CD8-positive, alpha-beta memory T cell (primary cell): ENCODE data around the gene AK2. TPM values are rescaled to one million over a fixed set of nuclear protein-coding genes. Genes with fewer than 3 reads are reported as not detected.
"Not testable (repeated sequence)": the region's sequence is repeated elsewhere in the genome, so short reads cannot be mapped to it uniquely, and the experiment has no call there.

Experiments
- CTCF ChIA-PET: fragments of 350-600 bp; sonication (Branson Sonifier 250); formaldehyde crosslinking; loops from one replicate; lab custom pipeline; 2021; ENCODE audit warnings: antibody characterized with exemption; lab: Charles Lee
- POLR2A ChIA-PET: fragments of 350-600 bp; sonication (Branson Sonifier 250); formaldehyde crosslinking; loops from one replicate; lab custom pipeline; 2021; ENCODE audit warnings: antibody characterized with exemption; lab: Charles Lee
- DNase-seq, 5 donors: peaks; one replicate each; pipeline versions ENCODE4 v3.0.0 to v3.0.0-alpha.2; 2020 to 2022; ENCODE audit warnings: mixed read lengths in 1 of 5
- H3K27ac ChIP-seq: one replicate; pipeline ENCODE4 v1.7.0; 2013; ENCODE audit warnings: low read depth, mild to moderate bottlenecking, low read length, moderate library complexity
- H3K27me3 ChIP-seq: 2 replicates; pipeline ENCODE4 v1.7.0; 2013; ENCODE audit warnings: low read length, mild to moderate bottlenecking; ENCODE audit not compliant: insufficient read depth, poor library complexity, severe bottlenecking
- H3K36me3 ChIP-seq: 2 replicates; pipeline ENCODE4 v1.7.0; 2013; ENCODE audit warnings: mild to moderate bottlenecking, low read length, moderate library complexity; ENCODE audit not compliant: insufficient read depth
- H3K4me1 ChIP-seq: 2 replicates; pipeline ENCODE4 v1.7.0; 2013; ENCODE audit warnings: mild to moderate bottlenecking, low read length, moderate library complexity; ENCODE audit not compliant: insufficient read depth
- H3K4me3 ChIP-seq: 2 replicates; pipeline ENCODE4 v1.7.0; 2013; ENCODE audit warnings: mild to moderate bottlenecking, low read length
- H3K9me3 ChIP-seq: 2 replicates; pipeline ENCODE4 v1.7.0; 2013; ENCODE audit warnings: mild to moderate bottlenecking, low read length
- H3K27ac Mint-ChIP-seq, 8 donors: one replicate each; pipeline ENCODE4 v1.8.0; 2020 to 2021; ENCODE audit warnings: mixed read lengths in 8 of 8, mild to moderate bottlenecking in 6 of 8, inconsistent platforms in 3 of 8, moderate library complexity in 3 of 8
- H3K27me3 Mint-ChIP-seq, 2 donors: one replicate each; pipeline ENCODE4 v1.8.0; 2020 to 2021; ENCODE audit warnings: mixed read lengths in 2 of 2, mild to moderate bottlenecking in 1 of 2, moderate library complexity in 1 of 2
- H3K36me3 Mint-ChIP-seq, 3 donors: one replicate each; pipeline ENCODE4 v1.8.0; 2020 to 2021; ENCODE audit warnings: mixed read lengths in 3 of 3, inconsistent platforms in 1 of 3, mild to moderate bottlenecking in 1 of 3
- H3K4me1 Mint-ChIP-seq, 3 donors: one replicate each; pipeline ENCODE4 v1.8.0; 2020 to 2021; ENCODE audit warnings: mixed read lengths in 3 of 3, inconsistent platforms in 1 of 3, mild to moderate bottlenecking in 1 of 3
- H3K4me3 Mint-ChIP-seq, 7 donors: one replicate each; pipeline ENCODE4 v1.8.0; 2020 to 2021; ENCODE audit warnings: mixed read lengths in 7 of 7, mild to moderate bottlenecking in 6 of 7, moderate library complexity in 4 of 7, inconsistent platforms in 2 of 7
- H3K9me3 Mint-ChIP-seq, 5 donors: one replicate each; pipeline ENCODE4 v1.8.0; 2020 to 2022; ENCODE audit warnings: mixed read lengths in 5 of 5, mild to moderate bottlenecking in 3 of 5, moderate library complexity in 2 of 5, inconsistent platforms in 1 of 5
- polyA plus RNA-seq: library from polyadenylated mRNA; unstranded; fragments of 300-500 nt; fragmentation: Illumina TruSeq; gene quantifications from one replicate; pipeline ENCODE4 v1.2.3, GENCODE V29; 2021
- total RNA-seq, 2 experiments: library from RNA; stranded (reverse); gene quantifications; one replicate each; pipeline ENCODE4 v1.2.3, GENCODE V29; 2021

The AK2 gene
- total and polyA plus RNA-seq, 3 experiments from 2014 or later = 110 to 305 (median 288) TPM

- Mint-ChIP-seq H3K36me3 (peaks cover 0 to 3% (median 0%) of the 10 kb centered on the region in 3 donors), H3K9me3 (no peaks in the 10 kb centered on the region), H3K27me3 (no peaks in the 10 kb centered on the region), H3K4me1 (peaks cover 7 to 23% (median 13%) of the 10 kb centered on the region in 3 donors), H3K4me3 (no peak overlapping the region), H3K27ac (no peak overlapping the region)
- peaks cover 7% of the 10 kb centered on the region for H3K4me1 ChIP-seq
- H3K27me3 ChIP-seq = no peaks in the 10 kb centered on the region
- ChIA-PET POLR2A (no interaction called here), CTCF (no interaction called here)
- no peaks in the 10 kb centered on the region for H3K36me3 ChIP-seq
- no peak for DNase-seq
- H3K4me3 ChIP-seq = no peak overlapping the region
- no peaks in the 10 kb centered on the region for H3K9me3 ChIP-seq
- no peak overlapping the region for H3K27ac ChIP-seq
Observed at GRCh38 chr1:33001282-33001681, 35.4 kb downstream of the AK2 start.

- H3K27ac ChIP-seq = no peak overlapping the region
- H3K9me3 ChIP-seq = no peaks in the 10 kb centered on the region
- Mint-ChIP-seq H3K36me3 (peaks cover 0 to 2% (median 0%) of the 10 kb centered on the region in 3 donors), H3K4me3 (no peak overlapping the region), H3K4me1 (peaks cover 7 to 23% (median 13%) of the 10 kb centered on the region in 3 donors), H3K27me3 (no peaks in the 10 kb centered on the region), H3K27ac (peak overlapping the region in 3 of 8 donors; percentile 18 to 21 (median 20)), H3K9me3 (no peaks in the 10 kb centered on the region)
- no peak for DNase-seq
- H3K27me3 ChIP-seq = no peaks in the 10 kb centered on the region
- CTCF ChIA-PET = no interaction called here
- H3K4me3 ChIP-seq = no peak overlapping the region
- peaks cover 7% of the 10 kb centered on the region for H3K4me1 ChIP-seq
- POLR2A ChIA-PET = no interaction called here
- H3K36me3 ChIP-seq = no peaks in the 10 kb centered on the region
Observed at GRCh38 chr1:33000427-33001026, 36.2 kb downstream of the AK2 start.

DNA sequence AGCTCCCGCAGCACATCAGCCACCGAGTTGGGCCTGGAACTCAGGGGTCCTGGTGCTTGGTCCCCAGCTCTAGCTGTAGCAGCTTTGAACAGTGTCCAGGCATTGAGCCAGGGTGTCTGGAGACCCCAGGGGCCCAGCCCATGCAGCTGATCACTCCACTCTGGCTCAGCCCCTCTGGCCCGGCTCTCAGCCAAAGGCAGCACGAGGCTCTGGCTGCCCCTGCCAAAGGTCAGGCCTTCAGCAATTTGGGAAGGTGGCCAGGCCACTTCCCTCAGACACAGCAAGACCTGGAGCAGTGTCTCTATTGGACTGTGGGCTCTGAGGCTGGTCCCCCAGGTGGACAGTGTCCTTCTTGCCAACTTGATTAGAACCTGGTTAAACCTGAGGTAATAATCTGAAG lies 37.7 kb downstream of the AK2 start:
- H3K4me3 ChIP-seq = no peak overlapping the region
- Mint-ChIP-seq H3K27ac (no peak overlapping the region), H3K27me3 (no peaks in the 10 kb centered on the region), H3K4me3 (no peak overlapping the region), H3K4me1 (peaks cover 7 to 23% (median 13%) of the 10 kb centered on the region in 3 donors), H3K9me3 (no peaks in the 10 kb centered on the region), H3K36me3 (no peaks in the 10 kb centered on the region)
- H3K4me1 ChIP-seq = peaks cover 7% of the 10 kb centered on the region
- H3K27ac ChIP-seq = no peak overlapping the region
- no peaks in the 10 kb centered on the region for H3K9me3 ChIP-seq
- no peak for DNase-seq
- no peaks in the 10 kb centered on the region for H3K27me3 ChIP-seq
- H3K36me3 ChIP-seq = no peaks in the 10 kb centered on the region
- ChIA-PET POLR2A (interaction anchor here (0.7 kb wide), 1 partner anchor 80 kb away, joined by 4 read pairs; no protein-coding TSS in a partner anchor), CTCF (interaction anchor here (1.5 kb wide), 1 partner anchor 10 kb away, joined by 3 read pairs; no protein-coding TSS in a partner anchor)

GRCh38 chr1:32998064-32998463 lies 38.6 kb downstream of the AK2 start:
- no peaks in the 10 kb centered on the region for H3K9me3 Mint-ChIP-seq
- no peaks in the 10 kb centered on the region for H3K36me3 Mint-ChIP-seq
- no peaks in the 10 kb centered on the region for H3K9me3 ChIP-seq
- no peak overlapping the region for H3K4me3 Mint-ChIP-seq
- H3K4me1 ChIP-seq = peaks cover 7% of the 10 kb centered on the region
- H3K36me3 ChIP-seq = no peaks in the 10 kb centered on the region
- no peaks in the 10 kb centered on the region for H3K27me3 Mint-ChIP-seq
- CTCF ChIA-PET = interaction anchor here (1.5 kb wide), 1 partner anchor 11 kb away, joined by 3 read pairs; no protein-coding TSS in a partner anchor
- H3K27ac ChIP-seq = no peak overlapping the region
- peak overlapping the region in 6 of 8 donors; percentile 22 to 95 (median 66) for H3K27ac Mint-ChIP-seq
- POLR2A ChIA-PET = interaction anchor here (0.7 kb wide), 1 partner anchor 81 kb away, joined by 4 read pairs; no protein-coding TSS in a partner anchor
- H3K4me1 Mint-ChIP-seq = peaks cover 7 to 23% (median 13%) of the 10 kb centered on the region in 3 donors
- no peak overlapping the region for H3K4me3 ChIP-seq
- DNase-seq = no peak
- no peaks in the 10 kb centered on the region for H3K27me3 ChIP-seq

- Mint-ChIP-seq H3K36me3 (no peaks in the 10 kb centered on the region), H3K27me3 (no peaks in the 10 kb centered on the region), H3K4me1 (peaks cover 9 to 25% (median 19%) of the 10 kb centered on the region in 3 donors), H3K4me3 (no peak overlapping the region), H3K9me3 (no peaks in the 10 kb centered on the region), H3K27ac (peak overlapping the region in 3 of 8 donors; percentile 0 to 85 (median 17))
- H3K4me3 ChIP-seq = no peak overlapping the region
- H3K27ac ChIP-seq = no peak overlapping the region
- H3K4me1 ChIP-seq = peaks cover 7% of the 10 kb centered on the region
- no peak for DNase-seq
- no peaks in the 10 kb centered on the region for H3K27me3 ChIP-seq
- ChIA-PET CTCF (interaction anchor here (1.5 kb wide), 1 partner anchor 12 kb away, joined by 3 read pairs; no protein-coding TSS in a partner anchor), POLR2A (no interaction called here)
- no peaks in the 10 kb centered on the region for H3K36me3 ChIP-seq
- H3K9me3 ChIP-seq = no peaks in the 10 kb centered on the region
Observed at GRCh38 chr1:32997381-32997891, 39.2 kb downstream of the AK2 start.

DNA sequence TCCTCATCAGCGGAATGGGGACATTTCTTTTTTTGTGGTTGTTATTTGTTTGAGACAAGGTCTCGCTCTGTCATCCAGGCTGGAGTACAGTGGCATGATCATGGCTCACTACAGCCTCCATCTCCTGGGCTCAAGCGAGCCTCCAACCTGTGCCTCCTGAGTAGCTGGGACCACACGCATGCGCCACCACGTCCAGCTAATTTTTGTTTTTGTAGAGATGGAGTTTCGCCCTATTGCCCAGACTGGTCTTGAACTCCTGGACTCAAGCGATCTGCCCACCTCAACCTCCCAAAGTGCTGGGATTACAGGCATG lies 43.4 kb downstream of the AK2 start:
- H3K27me3 Mint-ChIP-seq, H3K9me3 ChIP-seq, DNase-seq, H3K4me3 ChIP-seq, H3K4me1 ChIP-seq, H3K4me3 Mint-ChIP-seq, H3K36me3 ChIP-seq, H3K9me3 Mint-ChIP-seq, H3K27ac ChIP-seq, H3K27ac Mint-ChIP-seq, H3K27me3 ChIP-seq, H3K36me3 Mint-ChIP-seq: not testable (repeated sequence)
- ChIA-PET POLR2A (interaction anchor here (1.3 kb wide), 1 partner anchor 29 kb away, joined by 5 read pairs; the partner anchor contains the start of gene RNF19B), CTCF (interaction anchor here (2.1 kb wide), 1 partner anchor 12 kb away, joined by 6 read pairs; no protein-coding TSS in a partner anchor)
- peaks cover 16 to 41% (median 31%) of the 10 kb centered on the region in 3 donors for H3K4me1 Mint-ChIP-seq

GRCh38 chr1:32992489-32993323 lies 44.0 kb downstream of the AK2 start:
- no peak overlapping the region for H3K4me3 Mint-ChIP-seq
- H3K4me3 ChIP-seq = no peak overlapping the region
- no peaks in the 10 kb centered on the region for H3K36me3 Mint-ChIP-seq
- peaks cover 1% of the 10 kb centered on the region for H3K4me1 ChIP-seq
- DNase-seq = peak in 3 of 5 donors; percentile 9 to 50 (median 27)
- H3K27me3 Mint-ChIP-seq = no peaks in the 10 kb centered on the region
- H3K9me3 ChIP-seq = no peaks in the 10 kb centered on the region
- no peaks in the 10 kb centered on the region for H3K36me3 ChIP-seq
- POLR2A ChIA-PET = no interaction called here
- no peak overlapping the region for H3K27ac ChIP-seq
- H3K4me1 Mint-ChIP-seq = peaks cover 11 to 35% (median 25%) of the 10 kb centered on the region in 3 donors
- H3K27ac Mint-ChIP-seq = peak overlapping the region in 6 of 8 donors; percentile 15 to 63 (median 30)
- no peaks in the 10 kb centered on the region for H3K9me3 Mint-ChIP-seq
- no peaks in the 10 kb centered on the region for H3K27me3 ChIP-seq
- CTCF ChIA-PET = interaction anchor here (0.8 to 2.1 kb wide), 2 partner anchors 12 to 28 kb away, joined by 3 to 6 read pairs; partner anchors contain the start of gene RNF19B
